Activated naive CD4-positive, alpha-beta T cell treated with anti-CD3 and anti-CD28 coated beads, Interleukin-2, amount 50 U/mL, for 24 hours (primary cell): ENCODE results near the gene SIGLEC15.
A peak's percentile ranks its signal among the peaks of the same experiment; 100 is the strongest.

ENCODE experiments used
- H3K27ac Mint-ChIP-seq: one replicate; pipeline ENCODE4 v1.8.0; 2021; ENCODE audit warnings: mild to moderate bottlenecking, mixed read lengths
- H3K27me3 Mint-ChIP-seq: one replicate; pipeline ENCODE4 v1.8.0; 2021; ENCODE audit warnings: mixed read lengths
- H3K36me3 Mint-ChIP-seq: one replicate; pipeline ENCODE4 v1.8.0; 2021; ENCODE audit warnings: mixed read lengths
- H3K4me1 Mint-ChIP-seq: one replicate; pipeline ENCODE4 v1.8.0; 2021; ENCODE audit warnings: mixed read lengths
- H3K4me3 Mint-ChIP-seq: one replicate; pipeline ENCODE4 v1.8.0; 2021; ENCODE audit warnings: mild to moderate bottlenecking, mixed read lengths
- H3K9me3 Mint-ChIP-seq: one replicate; pipeline ENCODE4 v1.8.0; 2021; ENCODE audit warnings: mixed read lengths

Gene SIGLEC15, protein sequence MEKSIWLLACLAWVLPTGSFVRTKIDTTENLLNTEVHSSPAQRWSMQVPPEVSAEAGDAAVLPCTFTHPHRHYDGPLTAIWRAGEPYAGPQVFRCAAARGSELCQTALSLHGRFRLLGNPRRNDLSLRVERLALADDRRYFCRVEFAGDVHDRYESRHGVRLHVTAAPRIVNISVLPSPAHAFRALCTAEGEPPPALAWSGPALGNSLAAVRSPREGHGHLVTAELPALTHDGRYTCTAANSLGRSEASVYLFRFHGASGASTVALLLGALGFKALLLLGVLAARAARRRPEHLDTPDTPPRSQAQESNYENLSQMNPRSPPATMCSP

DNA sequence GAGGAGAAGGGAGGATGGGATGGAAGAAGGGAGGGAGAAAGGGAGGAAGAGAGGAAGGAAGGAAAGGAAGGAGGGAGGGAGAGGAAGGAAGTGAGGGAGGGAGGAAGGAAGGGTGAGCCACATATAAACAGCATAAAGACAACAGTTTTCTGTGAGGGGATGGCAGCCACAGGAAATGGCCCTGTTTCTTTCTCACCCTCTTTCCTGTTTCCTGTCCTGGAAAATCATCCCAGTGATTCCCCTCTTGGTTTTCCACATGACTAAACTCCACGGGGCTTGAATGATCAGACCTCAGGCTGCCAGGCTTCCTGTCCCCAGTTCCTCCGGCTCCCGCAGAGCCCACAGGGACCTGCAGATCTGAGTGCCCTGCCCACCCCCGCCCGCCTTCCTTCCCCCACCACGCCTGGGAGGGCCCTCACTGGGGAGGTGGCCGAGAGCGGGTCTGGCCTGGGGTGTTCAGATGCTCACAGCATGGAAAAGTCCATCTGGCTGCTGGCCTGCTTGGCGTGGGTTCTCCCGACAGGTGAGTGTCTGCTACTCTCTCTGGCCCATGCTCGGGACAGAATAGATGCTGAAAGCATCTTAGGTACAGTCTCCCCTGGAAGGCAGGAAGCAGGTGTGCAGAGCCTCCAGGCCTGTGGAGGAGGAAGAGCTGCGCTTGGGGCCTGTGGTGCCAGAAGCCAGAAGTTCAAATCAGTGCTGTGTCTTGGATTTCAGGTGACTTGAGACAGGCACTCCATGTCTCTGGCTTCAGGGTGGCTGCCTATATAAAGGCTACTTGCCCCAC is at the start of gene SIGLEC15:
SIGLEC15 (plus strand) TSS at position 418 of the 787 bp plus-strand sequence; CDS start at position 472, 54 bp downstream.
- H3K36me3 Mint-ChIP-seq = peaks cover 1% of the 10 kb centered on the region
- peaks cover 24% of the 10 kb centered on the region for H3K4me1 Mint-ChIP-seq
- H3K4me3 Mint-ChIP-seq = no peak within 1 kb of the TSS
- no peak within 1 kb of the TSS for H3K27ac Mint-ChIP-seq
- no peaks in the 10 kb centered on the region for H3K9me3 Mint-ChIP-seq
- H3K27me3 Mint-ChIP-seq = peaks cover 10% of the 10 kb centered on the region

DNA sequence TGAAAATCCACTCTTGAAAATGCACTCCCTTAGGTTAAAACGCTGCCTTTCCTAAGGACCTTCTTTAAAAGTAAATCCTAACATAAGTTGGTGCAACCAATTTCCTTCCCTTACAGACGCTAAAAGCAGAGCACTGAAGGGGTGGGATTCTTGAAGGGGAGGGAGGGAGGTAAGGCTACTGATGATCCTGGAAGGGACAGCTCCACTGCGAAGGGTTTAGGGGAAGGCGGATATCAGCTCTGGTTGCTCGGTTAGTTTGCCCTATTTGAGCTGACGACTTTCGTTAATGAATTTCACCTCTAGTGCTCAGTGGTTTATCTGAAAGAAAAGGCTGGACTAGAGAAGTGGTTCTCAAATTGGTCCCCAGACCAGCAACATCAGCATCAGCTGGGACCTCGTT is 49.7 kb upstream of the SIGLEC15 start:
- Mint-ChIP-seq H3K4me1 (peaks cover 17% of the 10 kb centered on the region), H3K36me3 (no peaks in the 10 kb centered on the region), H3K27ac (peak overlapping the region; percentile 27), H3K27me3 (peaks cover 11% of the 10 kb centered on the region), H3K4me3 (peak overlapping the region; percentile 86), H3K9me3 (no peaks in the 10 kb centered on the region)

GRCh38 chr18:45777393-45777792 is 48.1 kb upstream of the SIGLEC15 start:
- H3K27ac Mint-ChIP-seq = no peak overlapping the region
- H3K9me3 Mint-ChIP-seq = no peaks in the 10 kb centered on the region
- peaks cover 7% of the 10 kb centered on the region for H3K27me3 Mint-ChIP-seq
- peaks cover 17% of the 10 kb centered on the region for H3K4me1 Mint-ChIP-seq
- no peaks in the 10 kb centered on the region for H3K36me3 Mint-ChIP-seq
- no peak overlapping the region for H3K4me3 Mint-ChIP-seq

DNA sequence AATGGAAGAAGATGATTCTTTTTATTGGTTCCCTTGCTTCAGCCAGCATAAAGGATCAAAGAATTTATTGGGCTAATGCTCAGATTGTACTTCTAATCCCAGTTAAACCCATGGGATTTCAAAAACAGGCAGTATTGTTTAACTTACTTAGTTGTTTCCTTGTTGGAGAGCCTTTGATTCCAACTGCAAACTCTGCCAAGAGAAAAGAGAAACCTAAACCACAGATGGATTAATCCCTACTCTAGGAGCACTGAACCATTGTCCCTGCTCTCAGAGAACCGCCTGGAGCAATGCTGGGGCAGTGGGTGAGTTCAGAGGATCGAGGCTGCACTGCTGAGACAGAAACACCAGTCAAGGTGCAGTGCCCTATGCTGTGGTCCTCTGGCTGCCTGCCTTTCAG is 44.9 kb upstream of the SIGLEC15 start:
- no peak overlapping the region for H3K27ac Mint-ChIP-seq
- peaks cover 7% of the 10 kb centered on the region for H3K27me3 Mint-ChIP-seq
- H3K36me3 Mint-ChIP-seq = no peaks in the 10 kb centered on the region
- H3K9me3 Mint-ChIP-seq = no peaks in the 10 kb centered on the region
- no peak overlapping the region for H3K4me3 Mint-ChIP-seq
- H3K4me1 Mint-ChIP-seq = no peaks in the 10 kb centered on the region

- H3K9me3 Mint-ChIP-seq = no peaks in the 10 kb centered on the region
- no peaks in the 10 kb centered on the region for H3K4me1 Mint-ChIP-seq
- H3K4me3 Mint-ChIP-seq = no peak overlapping the region
- H3K27ac Mint-ChIP-seq = no peak overlapping the region
- H3K27me3 Mint-ChIP-seq = peaks cover 2% of the 10 kb centered on the region
- no peaks in the 10 kb centered on the region for H3K36me3 Mint-ChIP-seq
Measured at GRCh38 chr18:45782662-45783061, 42.8 kb upstream of the SIGLEC15 start.

- Mint-ChIP-seq H3K9me3 (no peaks in the 10 kb centered on the region), H3K36me3 (no peaks in the 10 kb centered on the region), H3K4me3 (no peak overlapping the region), H3K4me1 (no peaks in the 10 kb centered on the region), H3K27ac (no peak overlapping the region), H3K27me3 (peaks cover 2% of the 10 kb centered on the region)
Measured at GRCh38 chr18:45783097-45784075, 42.1 kb upstream of the SIGLEC15 start.

DNA sequence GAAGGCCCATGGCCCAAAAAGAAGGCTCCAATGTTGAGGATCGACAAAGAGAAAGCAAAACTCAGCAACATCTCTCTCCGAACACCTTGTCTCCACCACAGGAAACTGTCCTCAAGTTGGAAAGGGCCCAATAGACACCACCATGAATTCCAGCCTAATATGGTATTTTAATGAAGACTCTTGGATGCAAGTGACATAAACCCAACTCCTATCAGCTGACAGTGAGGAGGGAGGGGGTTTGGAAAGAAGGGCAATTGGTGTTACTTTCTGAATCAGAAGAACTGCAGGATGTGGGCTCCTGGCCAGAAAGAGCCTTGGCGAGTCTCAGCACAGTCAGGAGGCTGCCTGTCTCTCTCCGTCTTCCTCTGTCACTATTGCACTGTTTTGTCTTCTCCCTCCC is 40.3 kb upstream of the SIGLEC15 start:
- H3K27ac Mint-ChIP-seq = no peak overlapping the region
- H3K27me3 Mint-ChIP-seq = peaks cover 2% of the 10 kb centered on the region
- peak overlapping the region; percentile 9 for H3K4me3 Mint-ChIP-seq
- no peaks in the 10 kb centered on the region for H3K36me3 Mint-ChIP-seq
- no peaks in the 10 kb centered on the region for H3K4me1 Mint-ChIP-seq
- no peaks in the 10 kb centered on the region for H3K9me3 Mint-ChIP-seq

DNA sequence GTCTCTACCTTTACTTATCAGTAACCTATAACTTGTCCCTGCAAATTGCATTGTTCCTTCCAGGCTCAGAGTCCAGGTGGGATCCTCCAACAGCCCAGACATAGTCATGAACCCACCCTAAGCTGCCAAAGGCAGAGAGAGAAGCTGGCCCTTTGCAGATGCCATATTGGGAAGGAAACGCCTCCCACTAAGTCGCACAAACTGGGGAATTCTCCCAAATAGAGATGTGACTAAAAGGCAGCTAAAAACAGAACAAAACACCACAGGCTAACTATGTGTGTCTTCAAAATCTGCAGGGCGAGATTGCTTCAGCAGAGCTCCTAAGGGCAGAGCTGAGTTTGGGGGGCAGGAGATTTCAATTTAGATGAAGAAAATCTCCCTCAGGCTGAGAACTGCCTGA is 38.5 kb upstream of the SIGLEC15 start:
- Mint-ChIP-seq H3K4me3 (no peak overlapping the region), H3K4me1 (no peaks in the 10 kb centered on the region), H3K9me3 (peaks cover 5% of the 10 kb centered on the region)

DNA sequence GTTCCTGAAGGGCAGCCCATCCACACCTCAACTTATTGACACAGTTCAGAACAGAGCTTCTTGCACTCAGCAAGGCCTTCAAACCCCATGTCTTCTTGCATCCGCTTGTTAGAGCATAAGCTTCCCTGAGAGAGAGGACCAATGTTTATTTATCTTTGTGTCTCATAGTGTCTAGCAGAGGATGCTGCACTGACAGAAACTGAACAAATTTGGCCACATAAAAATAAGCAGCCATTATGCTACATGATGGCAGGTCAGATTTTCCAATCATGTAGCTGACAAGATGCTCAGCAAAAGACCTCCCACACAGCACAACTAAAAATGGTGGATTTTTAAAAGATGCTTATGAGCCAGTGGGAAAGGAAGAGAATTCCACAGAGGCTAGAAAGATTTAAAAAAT is 38.1 kb upstream of the SIGLEC15 start:
- Mint-ChIP-seq H3K27me3 (peaks cover 2% of the 10 kb centered on the region), H3K4me3 (no peak overlapping the region), H3K36me3 (no peaks in the 10 kb centered on the region), H3K4me1 (no peaks in the 10 kb centered on the region), H3K27ac (no peak overlapping the region), H3K9me3 (peaks cover 5% of the 10 kb centered on the region)

More for the DNA sequence above, 38.5 kb upstream of the SIGLEC15 start:
- H3K27ac Mint-ChIP-seq = no peak overlapping the region
- H3K36me3 Mint-ChIP-seq = no peaks in the 10 kb centered on the region
- peaks cover 2% of the 10 kb centered on the region for H3K27me3 Mint-ChIP-seq

- no peak overlapping the region for H3K4me3 Mint-ChIP-seq
- no peaks in the 10 kb centered on the region for H3K36me3 Mint-ChIP-seq
- no peak overlapping the region for H3K27ac Mint-ChIP-seq
- H3K4me1 Mint-ChIP-seq = no peaks in the 10 kb centered on the region
- H3K27me3 Mint-ChIP-seq = no peaks in the 10 kb centered on the region
- H3K9me3 Mint-ChIP-seq = peaks cover 14% of the 10 kb centered on the region
Measured at GRCh38 chr18:45788861-45789260, 36.6 kb upstream of the SIGLEC15 start.

DNA sequence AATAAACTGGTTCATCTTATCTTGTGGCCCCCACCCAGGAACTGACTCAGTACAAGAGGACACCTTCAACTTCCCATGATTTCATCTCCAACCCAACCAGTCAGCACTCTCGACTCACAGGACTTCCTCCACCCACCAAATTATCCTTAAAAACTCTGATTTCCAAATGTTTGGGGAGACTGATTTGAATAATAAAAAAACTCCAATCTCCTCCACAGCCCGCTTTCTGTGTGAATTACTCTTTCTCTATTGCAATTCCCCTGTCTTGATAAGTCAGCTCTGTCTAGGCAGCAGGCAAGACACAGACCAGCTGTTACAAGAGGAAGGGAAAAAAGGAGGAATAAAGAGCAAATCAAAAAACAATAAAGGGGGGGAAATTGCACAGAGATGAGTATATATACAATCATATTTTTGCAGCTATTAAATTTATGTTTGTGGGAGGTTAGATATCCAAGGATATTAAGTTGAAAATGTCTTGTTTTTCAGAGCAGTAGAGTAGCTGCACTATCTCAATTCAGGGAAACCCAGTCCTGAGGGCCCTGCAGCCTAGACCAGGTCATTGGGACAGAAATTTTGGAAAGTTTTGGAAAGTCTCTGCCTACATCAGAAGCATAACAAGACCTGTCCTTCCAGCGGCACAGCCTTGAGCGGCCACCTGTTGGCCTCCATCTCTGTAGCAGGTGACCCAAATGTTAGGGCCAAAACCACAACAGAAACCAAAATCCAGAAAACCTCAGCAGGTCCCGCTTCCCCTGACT is 32.8 kb upstream of the SIGLEC15 start:
- no peaks in the 10 kb centered on the region for H3K36me3 Mint-ChIP-seq
- no peak overlapping the region for H3K4me3 Mint-ChIP-seq
- no peaks in the 10 kb centered on the region for H3K4me1 Mint-ChIP-seq
- peaks cover 14% of the 10 kb centered on the region for H3K9me3 Mint-ChIP-seq
- H3K27me3 Mint-ChIP-seq = no peaks in the 10 kb centered on the region
- H3K27ac Mint-ChIP-seq = no peak overlapping the region

- Mint-ChIP-seq H3K27me3 (no peaks in the 10 kb centered on the region), H3K9me3 (peaks cover 14% of the 10 kb centered on the region), H3K4me3 (no peak overlapping the region), H3K4me1 (no peaks in the 10 kb centered on the region), H3K36me3 (no peaks in the 10 kb centered on the region), H3K27ac (no peak overlapping the region)
Measured at GRCh38 chr18:45793264-45793965, 32.1 kb upstream of the SIGLEC15 start.

GRCh38 chr18:45801416-45802004 is 24.0 kb upstream of the SIGLEC15 start:
- Mint-ChIP-seq H3K27me3 (peaks cover 12% of the 10 kb centered on the region), H3K4me1 (no peaks in the 10 kb centered on the region), H3K27ac (peak overlapping the region; percentile 65), H3K9me3 (no peaks in the 10 kb centered on the region), H3K4me3 (no peak overlapping the region), H3K36me3 (peaks cover 7% of the 10 kb centered on the region)
